Measurements from ENCODE around the gene GIGYF2. TPM values are rescaled to one million over a fixed set of nuclear protein-coding genes. Genes with fewer than 3 reads are reported as not detected.

GIGYF2 gene
- total and polyA plus RNA-seq, 2 of the 13 experiments (the other 11 are each of a cell fraction or from before 2014, with no cell fraction given) = 44.9 to 73.5 TPM

- TF ChIP-seq ZKSCAN8 (CRISPR knock-in tag; IDR thresholded peaks at IDR 0.05; ENCODE audit: borderline replicate concordance) = no peak
- TF ChIP-seq REXO4 (CRISPR knock-in tag; IDR thresholded peaks at IDR 0.05; ENCODE audit: borderline replicate concordance) = no peak
- no peak for TF ChIP-seq FLYWCH1 (CRISPR knock-in tag; IDR thresholded peaks at IDR 0.05)
- TF ChIP-seq TCF7 (IDR thresholded peaks at IDR 0.05; ENCODE audit: low read depth) = no peak
- no peak for TF ChIP-seq ZNF781 (CRISPR knock-in tag; IDR thresholded peaks at IDR 0.05; ENCODE audit: borderline replicate concordance, not compliant biosample characterization)
- no peak for TF ChIP-seq RCOR2 (CRISPR knock-in tag; IDR thresholded peaks at IDR 0.05)
- no peak for TF ChIP-seq FOXM1 (CRISPR knock-in tag; IDR thresholded peaks at IDR 0.05)
These were observed 185.5 kb downstream of the GIGYF2 start (continued) for GRCh38 chr2:232882505-232883115.

- Histone ChIP-seq H3K4me1 (ENCODE audit: insufficient read depth, low read length) (peaks cover 33% of the 10 kb centered on the region), H3K27me3 (ENCODE audit: control insufficient read depth in 1 of 2, insufficient read depth in 2 of 2, low read length in 2 of 2) (no peaks in the 10 kb centered on the region), H3K9ac (ENCODE audit: insufficient read depth, low read depth, low read length) (no peak overlapping the region), H3K27ac (ENCODE audit: extremely low read length, insufficient read depth, low read length) (no peak overlapping the region), H3K9me3 (ENCODE audit: low read length) (no peaks in the 10 kb centered on the region), H3K36me3 (replicated peaks in 1 of 2; ENCODE audit: control insufficient read depth in 1 of 2, insufficient read depth in 2 of 2, low read length in 2 of 2) (peaks cover 10 to 41% of the 10 kb centered on the region in 2 experiments), H3K4me2 (ENCODE audit: low read depth, low read length) (no peak overlapping the region), H2AFZ (ENCODE audit: low read length) (no peak overlapping the region), H3K4me3 (replicated peaks in 1 of 3; ENCODE audit: insufficient read depth in 1 of 3, low read depth in 2 of 3, low read length in 3 of 3) (no peak overlapping the region), H3K79me2 (ENCODE audit: insufficient read depth, low read length) (peaks cover 8% of the 10 kb centered on the region), H4K20me1 (ENCODE audit: insufficient read depth, low read length) (peaks cover 3% of the 10 kb centered on the region; the same call in 1 of the 2 replicates)
- ATAC-seq = peak; percentile 1; the same call in 1 of the 3 replicates
- no peak for DNase-seq (ENCODE audit: low spot score)
- intact Hi-C loops (cut with micrococcal nuclease; ENCODE audit: unreplicated experiment) (no loop called here), in situ Hi-C loops (cut with HindIII; ENCODE audit: extremely low pct_ligation_motif_present, low pct_unique_long_range_greater_than_20kb) (no loop called here)
- FAIRE-seq = no peak
- 95% methylated on average over 23 of the region's 29 CpGs for WGBS (ENCODE audit: low lambda C conversion rate)
- ChIA-PET CTCF (ENCODE audit: low intra/inter-chr PET ratio, low total read pairs) (no interaction called here), POLR2A (interaction anchor here (5.3 kb wide), 1 partner anchor 27 kb away, joined by 35 read pairs; no protein-coding TSS in a partner anchor)
- no TSS peak for BruUV-seq (replicated peaks)
- TF ChIP-seq DRAP1 (CRISPR knock-in tag; IDR thresholded peaks at IDR 0.05) = no peak
- peak; percentile 92 for TF ChIP-seq AGO2 (optimal IDR thresholded peaks at IDR 0.05; ENCODE audit: low read depth, low read length)
- peak; percentile 73 for TF ChIP-seq SRSF1 (optimal IDR thresholded peaks at IDR 0.05; ENCODE audit: low read depth, low read length)
- peak; percentile 6; the same call in 1 of the 2 replicates for TF ChIP-seq ZNF326 (CRISPR knock-in tag; IDR thresholded peaks at IDR 0.05; ENCODE audit: borderline replicate concordance)
- TF ChIP-seq SNAPC5 (CRISPR knock-in tag; IDR thresholded peaks at IDR 0.05; ENCODE audit: borderline replicate concordance) = no peak
- TF ChIP-seq FIP1L1 (IDR thresholded peaks at IDR 0.05; ENCODE audit: borderline replicate concordance, insufficient read depth, low read depth, low read length) = no peak
- TF ChIP-seq POLR2G (IDR thresholded peaks at IDR 0.05; ENCODE audit: low read depth, low read length) = peak; percentile 50; the same call in 1 of the 2 replicates
- TF ChIP-seq KLF9 (CRISPR knock-in tag; IDR thresholded peaks at IDR 0.05; ENCODE audit: low read depth) = no peak
- no peak for TF ChIP-seq ZNF484 (CRISPR knock-in tag; IDR thresholded peaks at IDR 0.05; ENCODE audit: borderline replicate concordance, low read depth)
- no peak for TF ChIP-seq ZNF432 (CRISPR knock-in tag; IDR thresholded peaks at IDR 0.05; ENCODE audit: borderline replicate concordance)
- TF ChIP-seq ZNF337 (CRISPR knock-in tag; IDR thresholded peaks at IDR 0.05; ENCODE audit: borderline replicate concordance, low read depth) = no peak
- no peak for TF ChIP-seq ERF (CRISPR knock-in tag; IDR thresholded peaks at IDR 0.05)
- TF ChIP-seq HNRNPL (IDR thresholded peaks at IDR 0.05; ENCODE audit: low read depth, low read length) = 0 out of 2 replicates have a peak, but pooled peaks have one; percentile 51
These were observed 186.1 kb downstream of the GIGYF2 start for GRCh38 chr2:232883116-232883721.
